ENCODE results near the gene HECA. TPM values are rescaled to one million over a fixed set of nuclear protein-coding genes. Genes with fewer than 3 reads are reported as not detected.

Gene HECA
- total and polyA plus RNA-seq, 10 of the 15 experiments (the other 5 are each of a cell fraction or from before 2014, with no cell fraction given), result 0.52 to 7.2 (median 2.7) TPM

DNA sequence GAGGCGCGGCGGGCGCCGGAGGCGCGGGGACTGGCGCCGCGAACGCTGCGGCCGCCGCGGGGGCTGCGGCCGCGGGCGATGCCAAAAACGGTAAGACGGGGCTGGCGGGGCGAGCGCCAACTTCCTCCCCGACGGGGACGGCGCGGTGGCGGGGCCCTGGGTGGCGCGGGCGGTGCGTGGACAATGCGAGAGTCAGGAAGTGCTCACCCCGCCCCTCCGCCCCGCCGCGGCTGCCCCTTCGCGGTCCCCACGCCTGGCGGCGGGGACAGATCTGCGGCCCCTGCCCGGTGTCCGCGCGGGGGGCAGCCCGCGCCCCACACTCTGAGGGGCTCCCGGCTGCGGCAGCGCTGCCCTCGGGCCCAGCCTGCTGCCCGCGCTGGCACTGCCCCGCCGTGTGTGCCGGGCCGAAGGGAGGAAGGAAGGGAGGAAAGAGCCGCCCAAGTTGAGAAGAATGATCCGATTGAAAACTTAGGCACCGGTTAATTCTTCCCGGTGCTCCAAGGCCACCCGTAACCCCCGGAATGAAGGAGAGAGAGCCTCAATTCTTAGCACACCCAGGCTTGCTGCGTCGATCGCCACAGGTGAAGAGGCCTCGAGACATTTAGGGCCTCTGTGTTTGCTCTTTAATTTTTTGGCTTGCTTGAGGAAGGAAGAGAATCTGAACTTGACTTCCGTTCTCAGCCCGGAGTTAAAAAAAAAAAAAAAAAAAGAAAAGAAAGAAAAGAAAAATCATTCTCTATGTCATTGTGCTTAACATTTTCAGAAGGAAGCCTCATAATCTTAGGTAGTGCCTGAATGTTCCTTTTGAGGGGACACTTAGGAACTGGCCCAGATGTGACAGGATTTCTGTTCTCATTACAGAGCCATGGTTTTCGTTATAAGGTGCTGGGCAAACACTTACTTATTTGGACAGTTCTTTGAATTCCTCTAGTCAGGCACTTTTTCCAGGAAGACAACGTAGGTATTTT is 982 bp downstream of the HECA start (continued):
- no peak for TF ChIP-seq PAX5 (IDR thresholded peaks at IDR 0.05; ENCODE audit: borderline replicate concordance, low read depth, low read length)
- no peak for TF ChIP-seq PRDM15 (CRISPR knock-in tag; IDR thresholded peaks at IDR 0.05)
- TF ChIP-seq, protein P1, sequence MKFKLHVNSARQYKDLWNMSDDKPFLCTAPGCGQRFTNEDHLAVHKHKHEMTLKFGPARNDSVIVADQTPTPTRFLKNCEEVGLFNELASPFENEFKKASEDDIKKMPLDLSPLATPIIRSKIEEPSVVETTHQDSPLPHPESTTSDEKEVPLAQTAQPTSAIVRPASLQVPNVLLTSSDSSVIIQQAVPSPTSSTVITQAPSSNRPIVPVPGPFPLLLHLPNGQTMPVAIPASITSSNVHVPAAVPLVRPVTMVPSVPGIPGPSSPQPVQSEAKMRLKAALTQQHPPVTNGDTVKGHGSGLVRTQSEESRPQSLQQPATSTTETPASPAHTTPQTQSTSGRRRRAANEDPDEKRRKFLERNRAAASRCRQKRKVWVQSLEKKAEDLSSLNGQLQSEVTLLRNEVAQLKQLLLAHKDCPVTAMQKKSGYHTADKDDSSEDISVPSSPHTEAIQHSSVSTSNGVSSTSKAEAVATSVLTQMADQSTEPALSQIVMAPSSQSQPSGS (IDR thresholded peaks at IDR 0.05; ENCODE audit: low read length), result no peak
- no peak for TF ChIP-seq HDAC2 (IDR thresholded peaks at IDR 0.05)
- no peak for TF ChIP-seq BCL11A (IDR thresholded peaks at IDR 0.05; ENCODE audit: low read depth, low read length)
- TF ChIP-seq, protein P2, sequence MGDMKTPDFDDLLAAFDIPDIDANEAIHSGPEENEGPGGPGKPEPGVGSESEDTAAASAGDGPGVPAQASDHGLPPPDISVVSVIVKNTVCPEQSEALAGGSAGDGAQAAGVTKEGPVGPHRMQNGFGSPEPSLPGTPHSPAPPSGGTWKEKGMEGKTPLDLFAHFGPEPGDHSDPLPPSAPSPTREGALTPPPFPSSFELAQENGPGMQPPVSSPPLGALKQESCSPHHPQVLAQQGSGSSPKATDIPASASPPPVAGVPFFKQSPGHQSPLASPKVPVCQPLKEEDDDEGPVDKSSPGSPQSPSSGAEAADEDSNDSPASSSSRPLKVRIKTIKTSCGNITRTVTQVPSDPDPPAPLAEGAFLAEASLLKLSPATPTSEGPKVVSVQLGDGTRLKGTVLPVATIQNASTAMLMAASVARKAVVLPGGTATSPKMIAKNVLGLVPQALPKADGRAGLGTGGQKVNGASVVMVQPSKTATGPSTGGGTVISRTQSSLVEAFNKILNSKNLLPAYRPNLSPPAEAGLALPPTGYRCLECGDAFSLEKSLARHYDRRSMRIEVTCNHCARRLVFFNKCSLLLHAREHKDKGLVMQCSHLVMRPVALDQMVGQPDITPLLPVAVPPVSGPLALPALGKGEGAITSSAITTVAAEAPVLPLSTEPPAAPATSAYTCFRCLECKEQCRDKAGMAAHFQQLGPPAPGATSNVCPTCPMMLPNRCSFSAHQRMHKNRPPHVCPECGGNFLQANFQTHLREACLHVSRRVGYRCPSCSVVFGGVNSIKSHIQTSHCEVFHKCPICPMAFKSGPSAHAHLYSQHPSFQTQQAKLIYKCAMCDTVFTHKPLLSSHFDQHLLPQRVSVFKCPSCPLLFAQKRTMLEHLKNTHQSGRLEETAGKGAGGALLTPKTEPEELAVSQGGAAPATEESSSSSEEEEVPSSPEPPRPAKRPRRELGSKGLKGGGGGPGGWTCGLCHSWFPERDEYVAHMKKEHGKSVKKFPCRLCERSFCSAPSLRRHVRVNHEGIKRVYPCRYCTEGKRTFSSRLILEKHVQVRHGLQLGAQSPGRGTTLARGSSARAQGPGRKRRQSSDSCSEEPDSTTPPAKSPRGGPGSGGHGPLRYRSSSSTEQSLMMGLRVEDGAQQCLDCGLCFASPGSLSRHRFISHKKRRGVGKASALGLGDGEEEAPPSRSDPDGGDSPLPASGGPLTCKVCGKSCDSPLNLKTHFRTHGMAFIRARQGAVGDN (IDR thresholded peaks at IDR 0.05), result peak; percentile 42; the same call in 1 of the 2 replicates
- TF ChIP-seq ETV6 (conservative IDR thresholded peaks at IDR 0.05 in 1 of 2, IDR thresholded peaks at IDR 0.05 in 1 of 2; ENCODE audit: borderline replicate concordance in 1 of 2, low read depth in 1 of 2), result peak in 1 of 2 experiments; percentile 34; a peak in 1 of 4 replicates
